Prostate gland (tissue), 2 donors: Measurements from ENCODE around the gene SPTBN1. TPM values are rescaled to one million over a fixed set of nuclear protein-coding genes. Genes with fewer than 3 reads are reported as not detected.

Experiments
- DNase-seq: peaks from one replicate; pipeline ENCODE4 v3.0.0-alpha.2; 2019; ENCODE audit warnings: low spot score
- H3K27ac ChIP-seq, 2 donors: fragments of 200-600 bp; sonication (generic); 2 replicates each; pipeline ENCODE4 v1.5.1; 2017 to 2019
- H3K27me3 ChIP-seq: fragments of 200-600 bp; sonication (generic); replicated peaks from 2 replicates; pipeline ENCODE4 v1.5.1; 2019; ENCODE audit not compliant: insufficient read depth
- H3K36me3 ChIP-seq, 2 donors: fragments of 200-600 bp; sonication (generic); 1 replicate in 1 of 2; 2 replicates in 1 of 2; pipeline versions ENCODE4 v1.5.1 to v1.8.1; 2017 to 2019
- H3K4me1 ChIP-seq: fragments of 200-600 bp; sonication (generic); replicated peaks from 2 replicates; pipeline ENCODE4 v1.5.1; 2019
- H3K4me3 ChIP-seq, 2 donors: fragments of 200-600 bp; sonication (generic); 2 replicates each; pipeline ENCODE4 v1.5.1; 2017 to 2019
- H3K9me3 ChIP-seq: fragments of 200-600 bp; sonication (generic); 2 replicates; pipeline ENCODE4 v1.5.1; 2017
- POLR2A ChIP-seq: fragments of 450-650 bp; IDR thresholded peaks from one replicate; pipeline ENCODE4 v1.6.1; 2016; ENCODE audit warnings: antibody characterized with exemption, mild to moderate bottlenecking
- POLR2AphosphoS5 ChIP-seq: sonication (generic); formaldehyde crosslinking; IDR thresholded peaks from one replicate; pipeline ENCODE4 v1.6.1; 2017; ENCODE audit warnings: antibody characterized with exemption
- WGBS: methylation state at CpG from one replicate; pipeline ENCODE4 v1.1.5; 2018; 5-methylcytosine and 5-hydroxymethylcytosine counted together
- intact Hi-C: fragments of 100-400 bp; cut with DNase I; formaldehyde crosslinking; loops from one replicate; pipeline ENCODE4 v1.14.2; 2022
- total RNA-seq, 2 donors: library from RNA; depleted of rRNA; stranded (reverse); fragments of >200 nt; gene quantifications; one replicate each; pipeline ENCODE4 v1.1.0, GENCODE V29; 2016
- TF ChIP-seq, protein P1 (sequence below), 4 experiments: fragments of 200-600 bp in 2 of 4; fragments of 450-650 bp in 2 of 4; sonication (generic) in 2 of 4; IDR thresholded peaks; 1 replicate in 3 of 4; 2 replicates in 1 of 4; pipeline ENCODE4 v1.5.1; 2016 to 2019; ENCODE audit warnings: antibody characterized with exemption in 4 of 4, mild to moderate bottlenecking in 2 of 4, moderate library complexity in 2 of 4

SPTBN1 gene
- total RNA-seq, 2 donors from 2014 or later = 146 to 348 TPM

GRCh38 chr2:54634564-54635511 is 178.7 kb downstream of the SPTBN1 start:
- Histone ChIP-seq H3K4me3 (no peak overlapping the region), H3K9me3 (no peaks in the 10 kb centered on the region), H3K36me3 (peaks cover 9 to 13% of the 10 kb centered on the region in 2 donors), H3K27ac (peak overlapping the region; percentile 43 to 56), H3K4me1 (peaks cover 3% of the 10 kb centered on the region), H3K27me3 (no peaks in the 10 kb centered on the region)
- intact Hi-C loops = loop anchor here (5.0 to 10.0 kb wide), 3 partner anchors 37 to 180 kb away; partner anchors contain the start of gene SPTBN1
- WGBS = 56% methylated on average over 16 of the region's 16 CpGs
- TF ChIP-seq POLR2A (no peak), POLR2AphosphoS5 (peak; percentile 17)
- TF ChIP-seq, protein P1, sequence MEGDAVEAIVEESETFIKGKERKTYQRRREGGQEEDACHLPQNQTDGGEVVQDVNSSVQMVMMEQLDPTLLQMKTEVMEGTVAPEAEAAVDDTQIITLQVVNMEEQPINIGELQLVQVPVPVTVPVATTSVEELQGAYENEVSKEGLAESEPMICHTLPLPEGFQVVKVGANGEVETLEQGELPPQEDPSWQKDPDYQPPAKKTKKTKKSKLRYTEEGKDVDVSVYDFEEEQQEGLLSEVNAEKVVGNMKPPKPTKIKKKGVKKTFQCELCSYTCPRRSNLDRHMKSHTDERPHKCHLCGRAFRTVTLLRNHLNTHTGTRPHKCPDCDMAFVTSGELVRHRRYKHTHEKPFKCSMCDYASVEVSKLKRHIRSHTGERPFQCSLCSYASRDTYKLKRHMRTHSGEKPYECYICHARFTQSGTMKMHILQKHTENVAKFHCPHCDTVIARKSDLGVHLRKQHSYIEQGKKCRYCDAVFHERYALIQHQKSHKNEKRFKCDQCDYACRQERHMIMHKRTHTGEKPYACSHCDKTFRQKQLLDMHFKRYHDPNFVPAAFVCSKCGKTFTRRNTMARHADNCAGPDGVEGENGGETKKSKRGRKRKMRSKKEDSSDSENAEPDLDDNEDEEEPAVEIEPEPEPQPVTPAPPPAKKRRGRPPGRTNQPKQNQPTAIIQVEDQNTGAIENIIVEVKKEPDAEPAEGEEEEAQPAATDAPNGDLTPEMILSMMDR (IDR thresholded peaks at IDR 0.05) = no peak
- no peak for DNase-seq

- intact Hi-C loops = loop anchor here (5.0 to 10.0 kb wide), 2 partner anchors 78 to 181 kb away; partner anchors contain the start of gene SPTBN1
- Histone ChIP-seq H3K36me3 (peaks cover 5 to 10% of the 10 kb centered on the region in 2 donors), H3K27ac (peak overlapping the region; percentile 43 to 56)
Measured at GRCh38 chr2:54635554-54636152, 179.5 kb downstream of the SPTBN1 start.

DNA sequence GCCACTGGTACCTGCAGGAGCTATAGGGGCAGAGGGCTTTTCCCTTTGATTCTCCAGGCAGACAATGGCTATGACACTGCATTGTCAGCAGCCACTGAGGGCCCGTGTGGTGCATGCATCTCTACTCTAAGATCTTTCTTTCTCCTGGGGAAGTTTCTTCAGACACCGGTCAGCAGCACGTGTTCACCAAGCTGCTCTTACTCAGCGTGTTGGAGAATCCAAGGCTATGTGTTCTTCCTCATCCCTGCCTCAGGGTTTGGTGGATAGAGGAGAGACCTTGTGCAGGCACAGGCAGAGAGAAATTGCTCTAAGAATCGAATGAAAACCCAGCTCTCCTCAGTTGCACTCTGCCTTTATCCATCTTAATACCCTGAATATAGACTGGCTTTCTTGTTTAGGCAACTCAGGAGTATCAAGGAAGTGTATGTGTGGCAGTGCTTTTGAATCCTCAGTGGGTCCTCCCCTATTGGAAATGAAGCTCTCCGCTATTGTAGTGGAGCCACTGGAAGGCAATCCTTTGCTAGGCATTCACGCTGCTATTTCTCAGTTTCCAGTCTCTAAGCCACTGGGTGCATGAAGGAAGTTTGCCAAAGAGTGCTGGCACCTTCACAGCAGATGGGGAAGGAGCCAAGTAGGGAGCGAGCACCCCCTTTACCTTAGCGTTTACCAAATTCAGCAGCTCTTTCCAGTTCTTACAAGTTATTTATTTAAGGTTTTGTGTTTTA is 180.4 kb downstream of the SPTBN1 start:
- no peaks in the 10 kb centered on the region for H3K27me3 ChIP-seq
- peaks cover 3% of the 10 kb centered on the region for H3K4me1 ChIP-seq
- no peaks in the 10 kb centered on the region for H3K9me3 ChIP-seq
- DNase-seq = no peak
- no peak overlapping the region for H3K4me3 ChIP-seq
- H3K36me3 ChIP-seq = peaks cover 0 to under 1% of the 10 kb centered on the region in 2 donors
- TF ChIP-seq, protein P1 (IDR thresholded peaks at IDR 0.05) = no peak
- TF ChIP-seq POLR2A = no peak
- TF ChIP-seq POLR2AphosphoS5 = no peak
- intact Hi-C loops = loop anchor here (5.0 to 10.0 kb wide), 2 partner anchors 79 to 182 kb away; partner anchors contain the start of gene SPTBN1
- 65% methylated on average over 9 of the region's 9 CpGs for WGBS
- H3K27ac ChIP-seq = no peak overlapping the region

More at GRCh38 chr2:54635554-54636152, 179.5 kb downstream of the SPTBN1 start:
- no peaks in the 10 kb centered on the region for H3K27me3 ChIP-seq
- no peaks in the 10 kb centered on the region for H3K9me3 ChIP-seq
- no peak overlapping the region for H3K4me3 ChIP-seq
- peaks cover 3% of the 10 kb centered on the region for H3K4me1 ChIP-seq
- TF ChIP-seq POLR2AphosphoS5 (no peak), POLR2A (no peak)
- TF ChIP-seq, protein P1 (IDR thresholded peaks at IDR 0.05) = no peak
- WGBS = 67% methylated on average over 3 of the region's 3 CpGs
- DNase-seq = no peak

- H3K36me3 ChIP-seq = no peaks in the 10 kb centered on the region
- peaks cover 3% of the 10 kb centered on the region for H3K4me1 ChIP-seq
- DNase-seq = no peak
- no peak for TF ChIP-seq POLR2A
- TF ChIP-seq, protein P1 (IDR thresholded peaks at IDR 0.05) = no peak
- TF ChIP-seq POLR2AphosphoS5 = no peak
- H3K4me3 ChIP-seq = no peak overlapping the region
- H3K27me3 ChIP-seq = no peaks in the 10 kb centered on the region
- WGBS = 91% methylated on average over 3 of the region's 3 CpGs
- H3K9me3 ChIP-seq = no peaks in the 10 kb centered on the region
- intact Hi-C loops = loop anchor here (5.0 to 10.0 kb wide), 2 partner anchors 81 to 183 kb away; partner anchors contain the start of gene SPTBN1
- no peak overlapping the region for H3K27ac ChIP-seq
Measured at GRCh38 chr2:54638103-54638502, 182.0 kb downstream of the SPTBN1 start.
